Placental pericyte (primary cell): ENCODE data around the gene PSME3. TPM values are rescaled to one million over a fixed set of nuclear protein-coding genes. Genes with fewer than 3 reads are reported as not detected.

Experiments
- small RNA-seq: library from RNA; depleted of rRNA; stranded (forward); fragments of <200 nt; gene quantifications from one replicate; pipeline ENCODE3, GENCODE V24; 2012; ENCODE audit warnings: low replicate concordance
- total RNA-seq: library from RNA; depleted of rRNA; stranded (reverse); fragments of >200 nt; gene quantifications from 2 replicates; pipeline ENCODE4 v1.2.3, GENCODE V29; 2012

Gene PSME3, protein sequence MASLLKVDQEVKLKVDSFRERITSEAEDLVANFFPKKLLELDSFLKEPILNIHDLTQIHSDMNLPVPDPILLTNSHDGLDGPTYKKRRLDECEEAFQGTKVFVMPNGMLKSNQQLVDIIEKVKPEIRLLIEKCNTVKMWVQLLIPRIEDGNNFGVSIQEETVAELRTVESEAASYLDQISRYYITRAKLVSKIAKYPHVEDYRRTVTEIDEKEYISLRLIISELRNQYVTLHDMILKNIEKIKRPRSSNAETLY
- 74.0 and 146 TPM in 2 replicates for total RNA-seq

DNA sequence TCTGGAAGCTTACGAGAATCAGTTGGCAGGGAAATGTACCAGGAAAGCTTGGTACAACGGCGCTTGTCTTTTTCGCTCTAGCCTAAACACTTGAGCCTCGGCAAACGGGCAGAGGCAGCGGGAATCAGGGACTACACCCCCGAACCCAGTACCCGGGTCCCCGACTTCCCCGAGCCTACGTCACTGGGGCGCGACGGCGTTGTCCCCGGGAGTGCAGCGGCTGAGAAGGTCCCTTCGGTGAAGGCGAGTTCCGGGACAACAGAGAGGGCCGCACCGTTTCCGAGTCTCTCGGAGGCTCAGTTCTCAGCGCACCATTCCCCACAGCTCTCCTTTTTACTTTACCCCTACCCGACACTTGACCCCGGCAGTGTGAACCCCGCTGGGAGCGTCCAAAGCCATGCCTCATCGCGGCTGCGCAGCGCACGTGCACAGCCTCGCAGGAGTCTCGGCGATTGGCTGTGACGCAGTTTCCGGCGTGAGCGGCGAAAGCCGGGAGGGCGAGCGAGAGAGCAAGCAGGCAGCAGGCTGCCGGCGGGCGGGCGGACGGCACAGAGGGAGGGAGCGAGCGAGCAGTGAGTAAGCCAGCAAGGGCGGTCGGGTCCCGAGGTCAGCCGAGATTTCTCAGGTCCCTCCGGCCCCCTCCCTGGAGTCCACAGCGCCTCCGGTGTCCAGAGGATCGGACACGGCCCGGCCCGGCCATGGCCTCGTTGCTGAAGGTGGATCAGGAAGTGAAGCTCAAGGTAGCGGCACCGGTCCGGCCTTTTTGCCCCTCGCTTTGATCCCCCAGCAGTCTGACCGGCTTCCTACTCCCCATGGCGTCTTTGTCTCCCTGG is at the start of gene PSME3:
Gene PSME3, plus strand, starts transcription at position 464 of the 833 bp plus-strand sequence. Its CDS starts 235 bp downstream, at position 699.

DNA sequence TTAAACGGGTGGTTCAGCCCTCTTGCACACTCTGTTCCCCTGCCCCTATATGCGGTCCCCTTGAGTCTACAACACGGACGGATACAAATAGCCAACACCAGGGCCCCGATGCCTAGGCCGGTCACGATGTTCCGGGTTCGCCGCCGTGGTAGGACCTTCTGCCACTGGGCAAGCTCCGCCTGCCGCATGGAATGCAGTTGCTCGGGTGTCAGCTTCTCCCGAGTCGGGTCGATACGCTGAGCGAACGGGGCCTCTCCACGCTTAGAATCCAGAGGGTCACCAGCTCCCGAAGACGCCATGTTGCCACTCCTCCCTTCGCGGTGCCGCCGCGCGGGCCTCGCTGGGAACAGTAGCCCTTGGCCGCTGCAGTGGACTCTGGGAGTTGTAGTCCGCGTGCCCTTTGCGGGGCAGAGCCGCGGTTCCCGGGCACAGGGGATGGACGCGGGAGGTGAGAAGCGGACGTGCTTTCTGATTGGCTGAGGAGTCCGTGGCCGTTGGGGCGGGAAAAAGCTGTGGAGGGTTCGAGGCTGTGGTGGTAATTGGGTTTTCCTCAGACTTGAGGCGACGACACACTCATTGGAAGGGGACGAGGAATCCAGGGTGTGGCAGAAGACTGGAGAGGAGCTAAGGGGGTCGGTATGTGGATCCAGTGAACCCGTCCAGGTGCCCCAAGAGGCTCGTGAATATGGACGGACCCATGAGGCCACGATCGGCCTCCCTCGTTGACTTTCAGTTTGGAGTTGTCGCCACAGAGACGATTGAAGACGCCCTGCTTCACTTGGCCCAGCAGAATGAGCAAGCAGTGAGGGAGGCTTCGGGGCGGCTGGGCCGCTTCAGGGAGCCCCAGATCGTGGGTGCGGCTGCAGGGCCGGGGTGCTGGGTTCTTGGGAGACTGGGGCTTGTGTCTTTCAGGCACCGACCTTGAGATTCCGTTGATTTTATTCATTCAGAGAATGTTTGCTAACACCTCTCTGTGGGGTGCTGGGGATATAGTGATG is 34.5 kb upstream of the PSME3 start, which contains the start of the genes CNTD1 and COA3:
Gene CNTD1, plus strand, starts transcription at position 479 of the 998 bp plus-strand sequence. Its CDS starts 207 bp downstream, at position 686.
Gene COA3, minus strand, starts transcription at position 322 of the 998 bp plus-strand sequence. Its CDS starts 23 bp downstream, at position 299.

DNA sequence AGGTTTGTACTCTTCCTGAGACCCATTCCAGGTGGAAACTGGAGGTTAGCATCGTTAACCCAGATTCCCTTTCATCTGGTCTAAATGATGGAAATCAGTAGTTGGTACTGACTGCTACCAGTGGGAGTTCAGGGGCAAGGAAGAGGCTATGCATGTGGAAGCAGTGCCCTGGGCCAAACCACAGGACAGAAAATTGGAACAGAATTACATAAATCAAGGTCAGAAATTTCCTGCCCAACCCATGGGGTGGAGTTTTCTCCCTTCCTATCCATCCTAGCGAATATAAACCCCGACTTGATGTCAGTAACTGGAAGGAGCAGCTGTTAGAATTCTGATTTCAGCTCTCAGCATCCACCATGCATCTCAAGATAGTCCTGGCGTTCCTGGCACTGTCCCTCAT is 11.1 kb downstream of the PSME3 start, which contains the start of gene AOC2:
Gene AOC2, plus strand, starts transcription at position 310 of the 400 bp plus-strand sequence. Its CDS starts 47 bp downstream, at position 357.

DNA sequence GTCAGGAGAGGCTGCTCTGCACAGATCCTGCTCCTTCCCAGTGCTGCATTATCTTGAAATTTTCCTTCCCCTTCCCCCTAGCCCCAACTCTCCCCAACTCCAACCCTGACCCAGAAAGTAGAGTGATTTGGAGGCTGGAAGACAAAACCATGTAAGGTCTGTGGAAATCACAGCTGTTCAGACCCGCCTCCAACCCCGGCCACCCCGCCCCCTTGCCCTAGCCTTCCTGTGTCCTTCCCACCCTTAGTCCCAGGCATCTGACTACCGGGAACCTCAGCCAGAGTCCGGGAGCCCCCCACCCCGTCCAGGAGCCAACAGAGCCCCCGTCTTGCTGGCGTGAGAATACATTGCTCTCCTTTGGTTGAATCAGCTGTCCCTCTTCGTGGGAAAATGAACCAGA is 17.8 kb downstream of the PSME3 start, which contains the start of gene AOC3:
Gene AOC3, plus strand, starts transcription at position 246 of the 400 bp plus-strand sequence. Its CDS starts 145 bp downstream, at position 391.

Small RNA genes lying within 50 kb of the gene (small RNA-seq; reads per million reads assigned to genes)
- gene MIR6781 (not detected), gene RNU6-287P (not detected)

Other genes starting within 250 kb of the PSME3 start
- gene RETREG3, start 224.0 kb upstream of the PSME3 start, total RNA-seq = 97.6 and 118 TPM in 2 replicates
- 23.0 and 79.5 TPM in 2 replicates for gene TUBG1, start 223.7 kb upstream of the PSME3 start, total RNA-seq
- gene TUBG2, start 174.1 kb upstream of the PSME3 start, total RNA-seq = 10.9 and 14.9 TPM in 2 replicates
- 10.7 and 11.0 TPM in 2 replicates for gene PLEKHH3, start 156.4 kb upstream of the PSME3 start, total RNA-seq
- 1.0 and 1.1 TPM in 2 replicates for gene CCR10, start 151.6 kb upstream of the PSME3 start, total RNA-seq
- gene CNTNAP1, start 150.9 kb upstream of the PSME3 start, total RNA-seq = 15.6 and 41.1 TPM in 2 replicates
- 20.5 and 31.5 TPM in 2 replicates for gene EZH1, start 88.4 kb upstream of the PSME3 start, total RNA-seq
- gene RAMP2, start 72.2 kb upstream of the PSME3 start, total RNA-seq = 0.29 TPM in 1 of 2 replicates, not detected in the other
- gene VPS25, start 59.9 kb upstream of the PSME3 start, total RNA-seq = 57.3 and 83.3 TPM in 2 replicates
- gene WNK4, start 52.8 kb upstream of the PSME3 start, total RNA-seq = 0.44 and 1.0 TPM in 2 replicates
- gene COA3, start 34.7 kb upstream of the PSME3 start, total RNA-seq = 32.4 and 59.3 TPM in 2 replicates
- under 0.01 TPM in 1 of 2 replicates, not detected in the other for gene CNTD1, start 34.5 kb upstream of the PSME3 start, total RNA-seq
- gene BECN1, start 9.1 kb upstream of the PSME3 start, total RNA-seq = 77.9 and 79.9 TPM in 2 replicates
- 0.44 and 0.72 TPM in 2 replicates for gene AOC2, start 11.2 kb downstream of the PSME3 start, total RNA-seq
- under 0.01 and 0.22 TPM in 2 replicates for gene AOC3, start 17.8 kb downstream of the PSME3 start, total RNA-seq
- gene G6PC1, start 67.4 kb downstream of the PSME3 start, total RNA-seq = not detected in 2 replicates
- gene AARSD1, start 131.1 kb downstream of the PSME3 start, total RNA-seq = 16.0 and 17.3 TPM in 2 replicates
- 0.66 and 1.9 TPM in 2 replicates for gene PTGES3L, start 146.7 kb downstream of the PSME3 start, total RNA-seq
- gene RUNDC1, start 147.2 kb downstream of the PSME3 start, total RNA-seq = 10.7 and 12.0 TPM in 2 replicates
- 633 and 1,027 TPM in 2 replicates for gene RPL27, start 165.0 kb downstream of the PSME3 start, total RNA-seq
- 21.8 and 23.9 TPM in 2 replicates for gene IFI35, start 173.4 kb downstream of the PSME3 start, total RNA-seq
- 314 and 543 TPM in 2 replicates for gene VAT1, start 189.0 kb downstream of the PSME3 start, total RNA-seq
- under 0.01 and 0.88 TPM in 2 replicates for gene RND2, start 191.8 kb downstream of the PSME3 start, total RNA-seq